Measurements from ENCODE around the gene CDH11.

- no peak for TF ChIP-seq POLR2AphosphoS5 (IDR thresholded peaks at IDR 0.05; ENCODE audit: low read depth)
- no peak for TF ChIP-seq CTCF (conservative IDR thresholded peaks at IDR 0.05; ENCODE audit: low read depth in 2 of 2)
Observed at GRCh38 chr16:64933885-64934284, 188.0 kb downstream of the CDH11 start.
